Measurements from ENCODE around the gene SLC52A1.
"Not testable (repeated sequence)": the region's sequence is repeated elsewhere in the genome, so short reads cannot be mapped to it uniquely, and the experiment has no call there.

The SLC52A1 gene

GRCh38 chr17:5035315-5035714 is at the start of gene SLC52A1:
Gene SLC52A1, minus strand, starts transcription at chr17:5035426. Its CDS starts 820 bp downstream, at chr17:5034606.
- DNase-seq: no peak
- in situ Hi-C loops (cut with MboI; ENCODE audit: low pct_unique_long_range_greater_than_20kb, low sequenced_read_pairs): no loop called here

- no peak for DNase-seq
- in situ Hi-C loops (cut with MboI; ENCODE audit: low pct_unique_long_range_greater_than_20kb, low sequenced_read_pairs): no loop called here
Measured at GRCh38 chr17:5080591-5080990, 45.4 kb upstream of the SLC52A1 start.

GRCh38 chr17:5078106-5079028 is 43.1 kb upstream of the SLC52A1 start, which contains the start of gene ZFP3:
Gene ZFP3, plus strand, starts transcription at chr17:5078467. Its CDS starts 13,038 bp downstream, at chr17:5091505.
- in situ Hi-C loops (cut with MboI; ENCODE audit: low pct_unique_long_range_greater_than_20kb, low sequenced_read_pairs): no loop called here
- no peak for DNase-seq

GRCh38 chr17:5077781-5078105 is 42.5 kb upstream of the SLC52A1 start:
- in situ Hi-C loops (cut with MboI; ENCODE audit: low pct_unique_long_range_greater_than_20kb, low sequenced_read_pairs): no loop called here
- no peak for DNase-seq

GRCh38 chr17:5077275-5077674 is 42.0 kb upstream of the SLC52A1 start:
- DNase-seq; in situ Hi-C loops (cut with MboI; ENCODE audit: low pct_unique_long_range_greater_than_20kb, low sequenced_read_pairs): not testable (repeated sequence)

- DNase-seq; in situ Hi-C loops (cut with MboI; ENCODE audit: low pct_unique_long_range_greater_than_20kb, low sequenced_read_pairs): not testable (repeated sequence)
Measured at GRCh38 chr17:5075472-5075871, 40.2 kb upstream of the SLC52A1 start.

- no peak for DNase-seq
- in situ Hi-C loops (cut with MboI; ENCODE audit: low pct_unique_long_range_greater_than_20kb, low sequenced_read_pairs): no loop called here
Measured at GRCh38 chr17:5069724-5070123, 34.5 kb upstream of the SLC52A1 start.

- in situ Hi-C loops (cut with MboI; ENCODE audit: low pct_unique_long_range_greater_than_20kb, low sequenced_read_pairs): no loop called here
Measured at GRCh38 chr17:5068236-5068635, 33.0 kb upstream of the SLC52A1 start.

GRCh38 chr17:5065227-5065744 is 30.1 kb upstream of the SLC52A1 start:
- DNase-seq: no peak
- in situ Hi-C loops (cut with MboI; ENCODE audit: low pct_unique_long_range_greater_than_20kb, low sequenced_read_pairs): no loop called here

More at GRCh38 chr17:5068236-5068635, 33.0 kb upstream of the SLC52A1 start:
- no peak for DNase-seq

- in situ Hi-C loops (cut with MboI; ENCODE audit: low pct_unique_long_range_greater_than_20kb, low sequenced_read_pairs): no loop called here
- DNase-seq: no peak
Measured at GRCh38 chr17:5055543-5055942, 20.3 kb upstream of the SLC52A1 start.

- in situ Hi-C loops (cut with MboI; ENCODE audit: low pct_unique_long_range_greater_than_20kb, low sequenced_read_pairs): no loop called here
- DNase-seq: no peak
Measured at GRCh38 chr17:5050278-5050677, 15.1 kb upstream of the SLC52A1 start.

GRCh38 chr17:5049314-5049841 is 14.2 kb upstream of the SLC52A1 start:
- in situ Hi-C loops (cut with MboI; ENCODE audit: low pct_unique_long_range_greater_than_20kb, low sequenced_read_pairs): no loop called here
- DNase-seq: no peak

GRCh38 chr17:5047446-5047845 is 12.2 kb upstream of the SLC52A1 start:
- no peak for DNase-seq
- in situ Hi-C loops (cut with MboI; ENCODE audit: low pct_unique_long_range_greater_than_20kb, low sequenced_read_pairs): no loop called here

GRCh38 chr17:5045496-5045895 is 10.3 kb upstream of the SLC52A1 start:
- DNase-seq: no peak
- in situ Hi-C loops (cut with MboI; ENCODE audit: low pct_unique_long_range_greater_than_20kb, low sequenced_read_pairs): no loop called here

- no peak for DNase-seq
- in situ Hi-C loops (cut with MboI; ENCODE audit: low pct_unique_long_range_greater_than_20kb, low sequenced_read_pairs): no loop called here
Measured at GRCh38 chr17:5044630-5045029, 9.4 kb upstream of the SLC52A1 start.

- DNase-seq: no peak
- in situ Hi-C loops (cut with MboI; ENCODE audit: low pct_unique_long_range_greater_than_20kb, low sequenced_read_pairs): no loop called here
Measured at GRCh38 chr17:5043524-5043923, 8.3 kb upstream of the SLC52A1 start.

- in situ Hi-C loops (cut with MboI; ENCODE audit: low pct_unique_long_range_greater_than_20kb, low sequenced_read_pairs): no loop called here
- no peak for DNase-seq
Measured at GRCh38 chr17:5042157-5043022, 7.2 kb upstream of the SLC52A1 start.

- no peak for DNase-seq
- in situ Hi-C loops (cut with MboI; ENCODE audit: low pct_unique_long_range_greater_than_20kb, low sequenced_read_pairs): no loop called here
Measured at GRCh38 chr17:5034651-5035050, 575 bp downstream of the SLC52A1 start.

GRCh38 chr17:5034063-5034462 is 1.2 kb downstream of the SLC52A1 start:
- no peak for DNase-seq
- in situ Hi-C loops (cut with MboI; ENCODE audit: low pct_unique_long_range_greater_than_20kb, low sequenced_read_pairs): no loop called here

Data from KBM-7 (cell line).